ENCODE data around the gene WWOX. TPM values are rescaled to one million over a fixed set of nuclear protein-coding genes. Genes with fewer than 3 reads are reported as not detected.
A peak's percentile ranks its signal among the peaks of the same experiment; 100 is the strongest.

Gene WWOX
- total RNA-seq, 1 donor from 2014 or later: 16.7 TPM

DNA sequence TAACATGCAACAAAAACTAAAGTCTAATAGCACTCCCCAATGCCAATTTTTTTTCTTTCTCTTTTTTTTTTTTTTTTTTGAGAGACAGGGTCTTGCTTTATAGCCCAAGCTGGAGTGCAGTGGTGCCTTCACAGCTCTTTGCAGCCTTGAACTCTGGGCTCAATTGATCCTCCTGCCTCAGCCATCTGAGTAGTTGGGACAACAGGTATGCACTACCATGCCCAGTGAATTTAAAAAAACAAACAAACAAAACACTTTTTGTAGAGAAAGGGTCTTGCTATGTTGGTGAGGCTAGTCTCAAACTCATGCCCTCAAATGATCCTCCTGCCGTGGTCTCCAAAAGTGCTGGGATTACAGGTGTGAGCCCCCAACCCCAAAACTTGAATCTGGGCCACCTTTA is 632.3 kb downstream of the WWOX start:
- Histone ChIP-seq H3K9me3 (ENCODE audit: control insufficient read depth in 3 of 3, low read length in 3 of 3) (no peaks in the 10 kb centered on the region), H3K27ac (ENCODE audit: low read depth, low read length) (no peak overlapping the region), H3K4me3 (ENCODE audit: low read length in 3 of 3) (no peak overlapping the region)

DNA sequence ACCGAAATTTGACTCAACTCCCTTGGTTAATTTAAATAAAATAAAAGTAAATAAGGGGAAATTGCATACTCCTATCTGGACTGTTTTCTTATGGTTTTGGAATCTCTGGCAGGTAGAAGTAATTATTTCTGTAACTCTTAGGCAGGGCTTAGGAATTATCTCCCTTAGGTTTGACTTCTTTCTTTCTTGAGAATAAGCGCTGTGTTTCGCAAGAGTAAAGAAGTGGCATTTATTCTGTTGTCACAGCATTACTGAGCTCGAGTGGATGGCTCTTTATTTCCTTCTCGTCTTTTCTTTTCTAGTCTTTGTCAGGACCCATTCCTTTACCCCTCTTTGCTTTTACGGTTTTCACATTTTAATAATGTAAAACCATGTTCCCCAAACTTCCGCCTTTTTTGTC is 633.2 kb downstream of the WWOX start:
- H3K27me3 ChIP-seq (ENCODE audit: control insufficient read depth in 3 of 3, insufficient read depth in 3 of 3, low read length in 3 of 3): no peaks in the 10 kb centered on the region
- no peaks in the 10 kb centered on the region for H3K4me1 ChIP-seq (ENCODE audit: control insufficient read depth in 3 of 3, insufficient read depth in 3 of 3, low read length in 3 of 3)
- H3K36me3 ChIP-seq (ENCODE audit: control insufficient read depth in 3 of 3, insufficient read depth in 3 of 3, low read length in 3 of 3): no peaks in the 10 kb centered on the region
- no peak overlapping the region for H3K27ac ChIP-seq (ENCODE audit: low read depth, low read length)
- no peak overlapping the region for H3K4me3 ChIP-seq (ENCODE audit: low read length in 3 of 3)
- no peaks in the 10 kb centered on the region for H3K9me3 ChIP-seq (ENCODE audit: control insufficient read depth in 3 of 3, low read length in 3 of 3)
- H3K9ac ChIP-seq (ENCODE audit: low read depth in 1 of 3, low read length in 3 of 3): no peak overlapping the region

More for the DNA sequence above, 632.3 kb downstream of the WWOX start:
- H3K9ac ChIP-seq (ENCODE audit: low read depth in 1 of 3, low read length in 3 of 3): no peak overlapping the region
- H3K27me3 ChIP-seq (ENCODE audit: control insufficient read depth in 3 of 3, insufficient read depth in 3 of 3, low read length in 3 of 3): no peaks in the 10 kb centered on the region
- H3K36me3 ChIP-seq (ENCODE audit: control insufficient read depth in 3 of 3, insufficient read depth in 3 of 3, low read length in 3 of 3): no peaks in the 10 kb centered on the region
- H3K4me1 ChIP-seq (ENCODE audit: control insufficient read depth in 3 of 3, insufficient read depth in 3 of 3, low read length in 3 of 3): no peaks in the 10 kb centered on the region

DNA sequence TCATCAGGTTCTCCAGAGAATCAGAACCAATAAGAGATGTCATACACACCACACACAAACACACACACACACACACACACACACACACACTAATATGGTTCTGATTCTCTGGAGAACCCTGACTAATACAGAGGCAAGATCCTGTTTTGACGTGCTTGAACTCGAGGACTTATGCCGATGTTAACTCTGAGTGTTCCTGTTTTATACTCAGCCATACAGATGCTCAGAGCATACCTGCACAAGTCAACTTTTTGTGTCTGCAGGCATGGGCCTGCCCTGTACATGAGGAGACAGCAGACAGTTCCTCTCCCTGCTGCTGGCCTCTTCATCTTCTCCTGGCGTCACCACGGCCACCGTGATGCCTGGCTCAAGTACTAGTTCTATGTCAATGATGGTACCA is 635.9 kb downstream of the WWOX start:
- H3K27ac ChIP-seq (ENCODE audit: low read depth, low read length): no peak overlapping the region
- no peaks in the 10 kb centered on the region for H3K4me1 ChIP-seq (ENCODE audit: control insufficient read depth in 3 of 3, insufficient read depth in 3 of 3, low read length in 3 of 3)
- H3K4me3 ChIP-seq (ENCODE audit: low read length in 3 of 3): no peak overlapping the region
- no peaks in the 10 kb centered on the region for H3K9me3 ChIP-seq (ENCODE audit: control insufficient read depth in 3 of 3, low read length in 3 of 3)
- H3K36me3 ChIP-seq (ENCODE audit: control insufficient read depth in 3 of 3, insufficient read depth in 3 of 3, low read length in 3 of 3): no peaks in the 10 kb centered on the region
- H3K27me3 ChIP-seq (ENCODE audit: control insufficient read depth in 3 of 3, insufficient read depth in 3 of 3, low read length in 3 of 3): no peaks in the 10 kb centered on the region
- H3K9ac ChIP-seq (ENCODE audit: low read depth in 1 of 3, low read length in 3 of 3): no peak overlapping the region

DNA sequence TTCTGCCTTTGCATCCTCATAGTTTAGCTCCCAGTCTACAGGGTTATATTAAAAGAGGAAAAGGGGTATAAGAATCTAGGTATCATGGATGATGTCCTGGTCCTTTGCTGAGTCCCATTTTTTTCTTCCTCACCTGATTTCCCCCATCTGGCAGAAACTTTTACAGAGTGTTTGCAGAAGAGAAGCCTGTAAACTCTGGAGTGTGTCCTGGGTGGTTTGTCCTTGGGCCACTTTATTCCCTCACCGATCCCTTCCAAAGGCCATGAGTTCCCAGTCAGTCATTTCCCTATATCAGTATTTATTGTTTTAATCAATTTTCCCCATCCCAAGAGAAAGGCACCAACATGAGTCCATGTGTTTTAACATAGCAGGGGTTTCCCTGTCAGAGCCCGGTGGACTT is 638.2 kb downstream of the WWOX start:
- H3K27ac ChIP-seq (ENCODE audit: low read depth, low read length): no peak overlapping the region
- no peak overlapping the region for H3K9ac ChIP-seq (ENCODE audit: low read depth in 1 of 3, low read length in 3 of 3)
- no peaks in the 10 kb centered on the region for H3K4me1 ChIP-seq (ENCODE audit: control insufficient read depth in 3 of 3, insufficient read depth in 3 of 3, low read length in 3 of 3)
- no peaks in the 10 kb centered on the region for H3K27me3 ChIP-seq (ENCODE audit: control insufficient read depth in 3 of 3, insufficient read depth in 3 of 3, low read length in 3 of 3)
- H3K4me3 ChIP-seq (ENCODE audit: low read length in 3 of 3): no peak overlapping the region
- H3K9me3 ChIP-seq (ENCODE audit: control insufficient read depth in 3 of 3, low read length in 3 of 3): no peaks in the 10 kb centered on the region
- no peaks in the 10 kb centered on the region for H3K36me3 ChIP-seq (ENCODE audit: control insufficient read depth in 3 of 3, insufficient read depth in 3 of 3, low read length in 3 of 3)

DNA sequence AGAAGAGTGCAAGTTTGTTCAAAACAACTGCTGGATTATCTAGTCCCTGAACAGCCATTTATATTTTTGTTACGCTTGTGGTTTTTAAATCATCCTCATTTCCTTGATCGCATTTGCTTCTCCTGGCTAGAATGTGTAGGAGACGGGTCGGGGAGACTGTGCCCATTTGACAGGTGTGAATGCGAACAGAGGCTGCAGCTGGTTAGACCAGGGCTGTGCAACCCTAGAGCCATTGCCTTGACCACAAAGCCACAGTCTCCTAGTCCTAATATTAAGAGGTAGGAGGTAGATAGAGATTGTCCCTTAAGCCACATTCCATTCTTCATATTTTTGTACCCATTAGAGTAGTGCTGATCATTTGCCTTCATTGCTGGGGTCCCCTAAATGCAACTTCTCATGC is 639.1 kb downstream of the WWOX start:
- Histone ChIP-seq H3K4me1 (ENCODE audit: control insufficient read depth in 3 of 3, insufficient read depth in 3 of 3, low read length in 3 of 3) (no peaks in the 10 kb centered on the region), H3K9ac (ENCODE audit: low read depth in 1 of 3, low read length in 3 of 3) (no peak overlapping the region), H3K9me3 (ENCODE audit: control insufficient read depth in 3 of 3, low read length in 3 of 3) (no peaks in the 10 kb centered on the region), H3K4me3 (ENCODE audit: low read length in 3 of 3) (no peak overlapping the region), H3K27me3 (ENCODE audit: control insufficient read depth in 3 of 3, insufficient read depth in 3 of 3, low read length in 3 of 3) (no peaks in the 10 kb centered on the region), H3K27ac (ENCODE audit: low read depth, low read length) (no peak overlapping the region), H3K36me3 (ENCODE audit: control insufficient read depth in 3 of 3, insufficient read depth in 3 of 3, low read length in 3 of 3) (no peaks in the 10 kb centered on the region)

DNA sequence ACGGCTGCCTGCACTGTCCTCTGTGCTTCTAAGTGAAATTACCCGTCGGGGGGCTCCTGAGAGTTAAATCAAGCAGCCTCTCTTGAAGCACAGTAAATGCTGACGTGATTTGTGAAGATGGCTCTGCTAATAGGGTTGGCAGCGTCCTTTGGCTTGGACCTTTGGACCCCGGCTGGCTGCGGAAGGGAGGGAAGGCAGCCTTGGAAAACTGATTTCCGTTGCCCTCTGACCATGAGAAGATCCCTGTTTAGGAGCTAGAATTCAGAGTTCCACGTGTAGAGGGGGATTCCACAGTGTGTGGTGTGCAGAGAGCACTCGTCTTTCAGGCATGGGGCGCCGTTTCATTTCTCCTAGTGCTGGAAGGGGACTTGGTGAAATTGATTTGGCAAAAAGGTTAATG is 640.8 kb downstream of the WWOX start:
- Histone ChIP-seq H3K9me3 (ENCODE audit: control insufficient read depth in 3 of 3, low read length in 3 of 3) (no peaks in the 10 kb centered on the region), H3K9ac (ENCODE audit: low read depth in 1 of 3, low read length in 3 of 3) (no peak overlapping the region), H3K27ac (ENCODE audit: low read depth, low read length) (no peak overlapping the region), H3K27me3 (ENCODE audit: control insufficient read depth in 3 of 3, insufficient read depth in 3 of 3, low read length in 3 of 3) (no peaks in the 10 kb centered on the region), H3K4me3 (ENCODE audit: low read length in 3 of 3) (no peak overlapping the region), H3K4me1 (ENCODE audit: control insufficient read depth in 3 of 3, insufficient read depth in 3 of 3, low read length in 3 of 3) (peaks cover 2 to 7% (median 6%) of the 10 kb centered on the region in 3 donors), H3K36me3 (ENCODE audit: control insufficient read depth in 3 of 3, insufficient read depth in 3 of 3, low read length in 3 of 3) (no peaks in the 10 kb centered on the region)

DNA sequence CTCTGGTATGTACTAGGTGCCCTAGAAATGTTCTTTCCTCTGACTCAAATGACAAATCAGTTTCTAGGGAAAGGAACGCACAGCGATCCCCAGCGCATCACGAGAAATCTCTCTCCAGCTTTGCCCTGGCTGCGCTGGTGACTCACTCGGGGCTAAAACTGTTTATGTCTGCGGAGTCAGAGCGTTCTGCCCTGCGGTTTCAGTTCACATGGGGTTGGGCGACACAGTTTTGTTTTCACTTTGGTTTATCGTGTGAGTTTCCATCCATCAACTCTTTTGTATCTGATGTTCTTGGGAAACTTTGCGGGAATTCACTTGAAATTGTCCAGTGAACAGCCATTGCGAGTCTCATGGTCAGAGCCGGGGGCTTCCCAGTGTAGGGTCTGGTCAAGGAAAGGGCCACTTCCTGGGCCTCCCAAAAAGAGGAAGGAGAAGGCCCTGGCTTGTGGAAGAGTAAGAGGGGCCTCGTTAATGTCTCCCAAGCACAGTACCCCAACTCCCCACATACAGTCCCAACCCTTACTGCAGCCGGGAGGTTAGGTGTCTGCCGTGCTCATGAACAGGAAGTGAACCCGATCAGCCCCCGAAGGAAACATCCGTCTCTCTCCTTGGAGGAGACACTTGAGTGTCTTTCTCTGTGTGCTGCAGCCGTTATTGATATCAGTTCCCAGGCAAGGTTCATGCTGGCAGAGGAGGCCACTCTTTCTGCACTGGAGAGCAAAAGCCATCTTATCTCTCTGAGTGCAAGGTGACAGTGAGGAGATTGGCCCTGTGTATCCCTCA is 643.2 kb downstream of the WWOX start:
- Histone ChIP-seq H3K4me1 (ENCODE audit: control insufficient read depth in 3 of 3, insufficient read depth in 3 of 3, low read length in 3 of 3) (peaks cover 2 to 10% (median 8%) of the 10 kb centered on the region in 3 donors), H3K36me3 (ENCODE audit: control insufficient read depth in 3 of 3, insufficient read depth in 3 of 3, low read length in 3 of 3) (no peaks in the 10 kb centered on the region), H3K4me3 (ENCODE audit: low read length in 3 of 3) (no peak overlapping the region), H3K27me3 (ENCODE audit: control insufficient read depth in 3 of 3, insufficient read depth in 3 of 3, low read length in 3 of 3) (no peaks in the 10 kb centered on the region), H3K27ac (ENCODE audit: low read depth, low read length) (no peak overlapping the region), H3K9ac (ENCODE audit: low read depth in 1 of 3, low read length in 3 of 3) (no peak overlapping the region), H3K9me3 (ENCODE audit: control insufficient read depth in 3 of 3, low read length in 3 of 3) (no peaks in the 10 kb centered on the region)

DNA sequence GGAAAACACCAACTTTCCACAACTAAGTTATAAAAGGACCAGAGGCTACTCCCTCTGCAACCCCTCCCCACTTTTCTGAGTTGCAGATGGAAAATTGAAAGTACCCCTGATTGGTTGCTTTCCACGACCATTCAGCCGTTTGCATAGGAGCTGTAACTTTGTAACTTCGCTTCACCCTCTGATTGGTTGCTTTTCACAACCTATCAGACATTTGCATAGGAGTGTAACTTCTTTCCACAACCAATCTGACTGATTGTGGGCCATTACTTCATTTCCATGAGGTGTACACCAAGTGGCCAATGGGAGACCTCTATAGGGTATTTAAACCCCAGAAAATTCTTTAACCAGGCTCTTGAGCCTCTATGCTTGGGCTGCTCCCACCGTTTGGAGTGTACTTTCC is 644.1 kb downstream of the WWOX start:
- Histone ChIP-seq H3K4me1 (ENCODE audit: control insufficient read depth in 3 of 3, insufficient read depth in 3 of 3, low read length in 3 of 3) (peaks cover 6 to 18% (median 11%) of the 10 kb centered on the region in 3 donors), H3K9me3 (ENCODE audit: control insufficient read depth in 3 of 3, low read length in 3 of 3) (no peaks in the 10 kb centered on the region), H3K9ac (ENCODE audit: low read depth in 1 of 3, low read length in 3 of 3) (no peak overlapping the region), H3K4me3 (ENCODE audit: low read length in 3 of 3) (no peak overlapping the region), H3K36me3 (ENCODE audit: control insufficient read depth in 3 of 3, insufficient read depth in 3 of 3, low read length in 3 of 3) (no peaks in the 10 kb centered on the region), H3K27me3 (ENCODE audit: control insufficient read depth in 3 of 3, insufficient read depth in 3 of 3, low read length in 3 of 3) (no peaks in the 10 kb centered on the region), H3K27ac (ENCODE audit: low read depth, low read length) (no peak overlapping the region)

DNA sequence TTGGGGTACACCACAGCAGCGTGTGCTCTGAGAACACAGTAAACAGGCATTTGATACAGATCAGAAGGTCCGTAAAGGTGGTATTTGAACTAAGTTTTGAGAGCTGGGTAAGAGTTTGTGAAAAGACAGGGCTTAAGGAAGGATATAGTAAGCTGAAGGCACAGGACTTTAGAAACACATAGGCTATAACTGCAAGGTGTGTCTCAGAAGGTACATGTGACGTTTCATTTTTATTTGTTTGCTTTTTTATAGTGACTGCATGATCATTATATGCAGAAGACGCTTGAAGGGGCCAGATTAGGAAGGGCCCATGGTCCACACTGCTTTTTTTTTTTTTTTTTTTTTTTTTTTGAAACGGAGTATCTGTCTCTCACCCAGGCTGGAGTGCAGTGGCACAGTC is 644.6 kb downstream of the WWOX start:
- Histone ChIP-seq H3K9me3 (ENCODE audit: control insufficient read depth in 3 of 3, low read length in 3 of 3) (no peaks in the 10 kb centered on the region), H3K9ac (ENCODE audit: low read depth in 1 of 3, low read length in 3 of 3) (no peak overlapping the region), H3K27ac (ENCODE audit: low read depth, low read length) (no peak overlapping the region), H3K4me3 (ENCODE audit: low read length in 3 of 3) (no peak overlapping the region), H3K36me3 (ENCODE audit: control insufficient read depth in 3 of 3, insufficient read depth in 3 of 3, low read length in 3 of 3) (no peaks in the 10 kb centered on the region), H3K27me3 (ENCODE audit: control insufficient read depth in 3 of 3, insufficient read depth in 3 of 3, low read length in 3 of 3) (no peaks in the 10 kb centered on the region), H3K4me1 (ENCODE audit: control insufficient read depth in 3 of 3, insufficient read depth in 3 of 3, low read length in 3 of 3) (peaks cover 11 to 23% (median 16%) of the 10 kb centered on the region in 3 donors)

DNA sequence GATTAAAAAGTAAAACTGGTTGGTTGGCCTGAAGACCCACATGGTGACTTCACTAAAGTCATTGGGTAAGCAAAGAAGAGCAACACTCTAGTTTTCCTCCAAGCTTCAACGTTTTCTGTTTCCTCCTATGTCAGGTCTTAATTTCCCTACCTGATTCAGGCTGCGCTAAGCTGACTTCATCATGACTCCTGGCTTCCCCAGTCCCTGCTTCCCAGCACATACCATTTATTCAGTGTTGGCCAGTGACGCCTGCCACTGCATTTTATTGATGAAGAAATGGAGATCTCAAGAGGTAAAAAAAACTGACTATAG is 645.3 kb downstream of the WWOX start:
- Histone ChIP-seq H3K9ac (ENCODE audit: low read depth in 1 of 3, low read length in 3 of 3) (no peak overlapping the region), H3K9me3 (ENCODE audit: control insufficient read depth in 3 of 3, low read length in 3 of 3) (no peaks in the 10 kb centered on the region), H3K36me3 (ENCODE audit: control insufficient read depth in 3 of 3, insufficient read depth in 3 of 3, low read length in 3 of 3) (no peaks in the 10 kb centered on the region), H3K27me3 (ENCODE audit: control insufficient read depth in 3 of 3, insufficient read depth in 3 of 3, low read length in 3 of 3) (no peaks in the 10 kb centered on the region), H3K27ac (ENCODE audit: low read depth, low read length) (peak overlapping the region; percentile 42), H3K4me1 (ENCODE audit: control insufficient read depth in 3 of 3, insufficient read depth in 3 of 3, low read length in 3 of 3) (peaks cover 16 to 26% (median 16%) of the 10 kb centered on the region in 3 donors), H3K4me3 (ENCODE audit: low read length in 3 of 3) (no peak overlapping the region)
